Measurements from ENCODE around the gene OMP. TPM values are rescaled to one million over a fixed set of nuclear protein-coding genes. Genes with fewer than 3 reads are reported as not detected.

Gene OMP
- total and polyA plus RNA-seq, 2 donors (not counting 1 experiment from before 2014, with no cell fraction given) = not detected

DNA sequence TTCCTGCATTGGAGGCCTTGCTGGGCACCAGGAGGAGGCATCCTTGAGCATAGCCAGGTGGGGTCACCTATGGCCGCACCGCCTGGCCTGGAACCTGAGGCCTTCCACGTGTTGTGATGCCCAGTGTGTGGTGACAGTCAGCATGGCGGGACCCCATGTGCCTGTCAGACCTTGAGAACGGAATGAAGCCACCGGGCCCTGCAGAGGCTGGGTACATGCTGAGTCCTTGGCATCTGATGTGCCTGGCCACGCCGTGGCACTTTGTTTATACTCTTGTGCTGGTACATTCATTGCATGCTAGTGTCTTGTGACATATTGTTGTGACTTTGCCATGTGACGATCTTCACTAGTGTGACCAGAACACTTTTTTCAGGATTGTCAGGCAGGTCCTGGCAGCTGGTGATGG, 16.9 kb downstream of the OMP start:
- H3K27ac Mint-ChIP-seq = no peak overlapping the region
- ChIA-PET POLR2A (no interaction called here), CTCF (no interaction called here)
- Histone ChIP-seq H3K9ac (ENCODE audit: low read length) (no peak overlapping the region), H2AFZ (ENCODE audit: insufficient read depth, low read depth, low read length, poor library complexity, severe bottlenecking) (no peak overlapping the region), H3K9me3 (ENCODE audit: control extremely low read depth in 1 of 3, control insufficient read depth in 2 of 3, insufficient read depth in 1 of 3, low read length in 2 of 3) (no peaks in the 10 kb centered on the region), H4K20me1 (ENCODE audit: control insufficient read depth, insufficient read depth, low read length, poor library complexity, severe bottlenecking) (no peaks in the 10 kb centered on the region), H3K4me1 (ENCODE audit: control insufficient read depth in 2 of 2, insufficient read depth in 2 of 2, low read length in 2 of 2) (no peaks in the 10 kb centered on the region), H3K79me2 (ENCODE audit: control insufficient read depth, insufficient read depth, low read length) (no peaks in the 10 kb centered on the region), H3K27ac (ENCODE audit: low read length in 2 of 2) (no peak overlapping the region), H3K27me3 (replicated peaks in 1 of 4; ENCODE audit: control extremely low read depth in 1 of 4, control insufficient read depth in 3 of 4, insufficient read depth in 4 of 4, low read length in 3 of 4) (no peaks in the 10 kb centered on the region), H3K36me3 (replicated peaks in 1 of 2; ENCODE audit: control extremely low read depth in 1 of 2, control insufficient read depth in 1 of 2, extremely low read depth in 1 of 2, insufficient read depth in 2 of 2, low read length in 1 of 2) (no peaks in the 10 kb centered on the region), H3K4me3 (ENCODE audit: control extremely low read depth in 1 of 5, extremely low read depth in 1 of 5, insufficient read depth in 1 of 5, low read depth in 2 of 5, low read length in 4 of 5) (no peak overlapping the region), H3K4me2 (replicated peaks; ENCODE audit: low read depth, low read length, poor library complexity, severe bottlenecking) (no peak overlapping the region)
- no peak for DNase-seq
- ATAC-seq (ENCODE audit: low read depth) = no peak
- 94% methylated on average over 7 of the region's 9 CpGs for WGBS (ENCODE audit: insufficient coverage)
- TF ChIP-seq, protein P1, sequence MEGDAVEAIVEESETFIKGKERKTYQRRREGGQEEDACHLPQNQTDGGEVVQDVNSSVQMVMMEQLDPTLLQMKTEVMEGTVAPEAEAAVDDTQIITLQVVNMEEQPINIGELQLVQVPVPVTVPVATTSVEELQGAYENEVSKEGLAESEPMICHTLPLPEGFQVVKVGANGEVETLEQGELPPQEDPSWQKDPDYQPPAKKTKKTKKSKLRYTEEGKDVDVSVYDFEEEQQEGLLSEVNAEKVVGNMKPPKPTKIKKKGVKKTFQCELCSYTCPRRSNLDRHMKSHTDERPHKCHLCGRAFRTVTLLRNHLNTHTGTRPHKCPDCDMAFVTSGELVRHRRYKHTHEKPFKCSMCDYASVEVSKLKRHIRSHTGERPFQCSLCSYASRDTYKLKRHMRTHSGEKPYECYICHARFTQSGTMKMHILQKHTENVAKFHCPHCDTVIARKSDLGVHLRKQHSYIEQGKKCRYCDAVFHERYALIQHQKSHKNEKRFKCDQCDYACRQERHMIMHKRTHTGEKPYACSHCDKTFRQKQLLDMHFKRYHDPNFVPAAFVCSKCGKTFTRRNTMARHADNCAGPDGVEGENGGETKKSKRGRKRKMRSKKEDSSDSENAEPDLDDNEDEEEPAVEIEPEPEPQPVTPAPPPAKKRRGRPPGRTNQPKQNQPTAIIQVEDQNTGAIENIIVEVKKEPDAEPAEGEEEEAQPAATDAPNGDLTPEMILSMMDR (IDR thresholded peaks at IDR 0.05) = no peak
- no peak for TF ChIP-seq EZH2 (IDR thresholded peaks at IDR 0.05; ENCODE audit: borderline replicate concordance, insufficient read depth, low read depth, low read length, poor library complexity, severe bottlenecking)
- no peaks in the 10 kb centered on the region for H3K9me3 Mint-ChIP-seq (ENCODE audit: insufficient read depth)
- H3K4me1 Mint-ChIP-seq = no peaks in the 10 kb centered on the region
- H3K27me3 Mint-ChIP-seq = peaks cover 5% of the 10 kb centered on the region
- intact Hi-C loops (cut with micrococcal nuclease) = no loop called here
- no peak overlapping the region for H3K4me3 Mint-ChIP-seq

DNA sequence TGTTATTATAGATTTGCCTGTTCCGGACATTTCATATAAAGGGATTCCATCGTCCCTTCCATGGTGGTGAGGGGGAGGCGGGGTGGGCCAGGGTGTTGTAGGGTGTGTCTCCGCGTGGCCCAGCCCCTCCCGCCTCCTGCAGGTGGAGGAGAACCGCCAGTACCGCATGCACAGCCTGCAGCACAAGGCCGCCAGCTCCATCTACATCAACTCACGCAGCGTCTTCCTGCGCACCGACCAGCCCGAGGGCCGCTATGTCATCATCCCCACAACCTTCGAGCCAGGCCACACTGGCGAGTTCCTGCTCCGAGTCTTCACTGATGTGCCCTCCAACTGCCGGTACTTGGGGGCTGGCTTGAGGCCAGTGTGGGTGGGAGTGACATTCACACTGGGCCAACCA, 17.9 kb downstream of the OMP start:
- Mint-ChIP-seq H3K4me1 (no peaks in the 10 kb centered on the region), H3K27ac (no peak overlapping the region), H3K9me3 (ENCODE audit: insufficient read depth) (no peaks in the 10 kb centered on the region), H3K27me3 (peaks cover 5% of the 10 kb centered on the region), H3K4me3 (no peak overlapping the region)
- no peak overlapping the region for H3K4me2 ChIP-seq (replicated peaks; ENCODE audit: low read depth, low read length, poor library complexity, severe bottlenecking)
- no peak overlapping the region for H3K27ac ChIP-seq (ENCODE audit: low read length in 2 of 2)
- H3K36me3 ChIP-seq (replicated peaks in 1 of 2; ENCODE audit: control extremely low read depth in 1 of 2, control insufficient read depth in 1 of 2, extremely low read depth in 1 of 2, insufficient read depth in 2 of 2, low read length in 1 of 2) = no peaks in the 10 kb centered on the region
- WGBS (ENCODE audit: insufficient coverage) = 98% methylated on average over 14 of the region's 19 CpGs
- ChIA-PET POLR2A (no interaction called here), CTCF (no interaction called here)
- H3K9me3 ChIP-seq (ENCODE audit: control extremely low read depth in 1 of 3, control insufficient read depth in 2 of 3, insufficient read depth in 1 of 3, low read length in 2 of 3) = no peaks in the 10 kb centered on the region
- DNase-seq (no peak), ATAC-seq (ENCODE audit: low read depth) (no peak)
- no peaks in the 10 kb centered on the region for H4K20me1 ChIP-seq (ENCODE audit: control insufficient read depth, insufficient read depth, low read length, poor library complexity, severe bottlenecking)
- H3K9ac ChIP-seq (ENCODE audit: low read length) = no peak overlapping the region
- H2AFZ ChIP-seq (ENCODE audit: insufficient read depth, low read depth, low read length, poor library complexity, severe bottlenecking) = no peak overlapping the region
- H3K79me2 ChIP-seq (ENCODE audit: control insufficient read depth, insufficient read depth, low read length) = no peaks in the 10 kb centered on the region
- no peaks in the 10 kb centered on the region for H3K4me1 ChIP-seq (ENCODE audit: control insufficient read depth in 2 of 2, insufficient read depth in 2 of 2, low read length in 2 of 2)
- peaks cover 0 to under 1% (median 0%) of the 10 kb centered on the region in 4 experiments for H3K27me3 ChIP-seq (replicated peaks in 1 of 4; ENCODE audit: control extremely low read depth in 1 of 4, control insufficient read depth in 3 of 4, insufficient read depth in 4 of 4, low read length in 3 of 4)
- intact Hi-C loops (cut with micrococcal nuclease) = no loop called here
- H3K4me3 ChIP-seq (ENCODE audit: control extremely low read depth in 1 of 5, extremely low read depth in 1 of 5, insufficient read depth in 1 of 5, low read depth in 2 of 5, low read length in 4 of 5) = no peak overlapping the region
- TF ChIP-seq, protein P1 (IDR thresholded peaks at IDR 0.05) = no peak
